Smooth muscle cell (in vitro differentiated cells): ENCODE measurements around the gene ITPRIPL1. TPM values are rescaled to one million over a fixed set of nuclear protein-coding genes. Genes with fewer than 3 reads are reported as not detected.
"Not testable (repeated sequence)": the region's sequence is repeated elsewhere in the genome, so short reads cannot be mapped to it uniquely, and the experiment has no call there.

ENCODE experiments used
- DNase-seq: peaks from one replicate; lab custom pipeline; 2025; ENCODE audit not compliant: unreplicated experiment; lab: John Stamatoyannopoulos, UW
- H2AFZ ChIP-seq: fragments of 200-600 bp; sonication (generic); 2 replicates; pipeline ENCODE4 v1.6.0; 2016; ENCODE audit warnings: antibody characterized with exemption, low read depth, mild to moderate bottlenecking
- H3F3A ChIP-seq: fragments of 200-600 bp; sonication (generic); 2 replicates; pipeline ENCODE4 v1.6.0; 2017; ENCODE audit warnings: antibody characterized with exemption, low read depth
- H3K27ac ChIP-seq: fragments of 200-600 bp; sonication (generic); 2 replicates; pipeline ENCODE4 v1.5.1; 2016; ENCODE audit warnings: low read depth, mild to moderate bottlenecking
- H3K27me3 ChIP-seq: fragments of 200-600 bp; sonication (generic); 2 replicates; pipeline ENCODE4 v1.6.1; 2016; ENCODE audit warnings: low read depth, mild to moderate bottlenecking
- H3K36me3 ChIP-seq: fragments of 200-600 bp; sonication (generic); 2 replicates; pipeline ENCODE4 v1.5.1; 2016; ENCODE audit warnings: low read depth
- H3K4me1 ChIP-seq: fragments of 200-600 bp; sonication (generic); 2 replicates; pipeline ENCODE4 v1.5.1; 2016; ENCODE audit warnings: low read depth
- H3K4me2 ChIP-seq: fragments of 200-600 bp; sonication (generic); 2 replicates; pipeline ENCODE4 v1.6.0; 2016; ENCODE audit warnings: mild to moderate bottlenecking
- H3K4me3 ChIP-seq: fragments of 200-600 bp; sonication (generic); 2 replicates; pipeline ENCODE4 v1.5.1; 2016; ENCODE audit warnings: mild to moderate bottlenecking
- H3K79me2 ChIP-seq: fragments of 200-600 bp; sonication (generic); 2 replicates; pipeline ENCODE4 v1.6.0; 2016; ENCODE audit warnings: low read depth, mild to moderate bottlenecking
- H3K9ac ChIP-seq: fragments of 200-600 bp; sonication (generic); 2 replicates; pipeline ENCODE4 v1.6.0; 2016; ENCODE audit warnings: low read depth
- H3K9me3 ChIP-seq: fragments of 200-600 bp; sonication (generic); replicated peaks from 2 replicates; pipeline ENCODE4 v1.5.1; 2016; ENCODE audit warnings: low read depth
- H4K20me1 ChIP-seq: fragments of 200-600 bp; sonication (generic); 2 replicates; pipeline ENCODE4 v1.6.0; 2016; ENCODE audit warnings: low read depth
- CTCF ChIP-seq: fragments of 200-600 bp; sonication (generic); IDR thresholded peaks from 2 replicates; pipeline ENCODE4 v1.5.1; 2017; ENCODE audit warnings: borderline replicate concordance, mild to moderate bottlenecking, antibody characterized with exemption; ENCODE audit not compliant: insufficient read depth, poor library complexity, severe bottlenecking
- WGBS: methylation state at CpG from one replicate; pipeline ENCODE4 v1.1.7; 2016; ENCODE audit warnings: low lambda C conversion rate; 5-methylcytosine and 5-hydroxymethylcytosine counted together
- polyA plus RNA-seq: library from polyadenylated mRNA; unstranded; fragments of >200 nt; fragmentation: Nextera tagmentation; extraction: Ambion mirVana; gene quantifications from 2 replicates; pipeline ENCODE4 v1.2.1, GENCODE V29; 2016
- total RNA-seq: library from RNA; depleted of rRNA; stranded (reverse); fragments of >200 nt; gene quantifications from 2 replicates; pipeline ENCODE4 v1.2.3, GENCODE V29; 2014

Gene ITPRIPL1
- total and polyA plus RNA-seq, 2 experiments from 2014 or later: 3.5 to 4.3 TPM

- H3K9ac ChIP-seq: no peak overlapping the region
- no peaks in the 10 kb centered on the region for H3K4me1 ChIP-seq
- no peaks in the 10 kb centered on the region for H3K79me2 ChIP-seq
- no peak overlapping the region for H3K4me2 ChIP-seq
- H3K36me3 ChIP-seq: peaks cover 34% of the 10 kb centered on the region
- H3F3A ChIP-seq: no peaks in the 10 kb centered on the region
- no peak for TF ChIP-seq CTCF
- H3K27me3 ChIP-seq: no peaks in the 10 kb centered on the region
- no peak for DNase-seq
- H3K9me3 ChIP-seq: no peaks in the 10 kb centered on the region
- 93% methylated on average over 5 of the region's 5 CpGs for WGBS
- no peaks in the 10 kb centered on the region for H4K20me1 ChIP-seq
- no peak overlapping the region for H3K27ac ChIP-seq
- H3K4me3 ChIP-seq: no peak overlapping the region
- H2AFZ ChIP-seq: no peak overlapping the region
Observed at GRCh38 chr2:96291751-96292150, 33.4 kb upstream of the ITPRIPL1 start.

GRCh38 chr2:96294271-96294670, 30.8 kb upstream of the ITPRIPL1 start:
- DNase-seq, H3K9ac ChIP-seq, H3F3A ChIP-seq, H3K9me3 ChIP-seq, H3K4me2 ChIP-seq, H3K27me3 ChIP-seq, H3K4me1 ChIP-seq, H2AFZ ChIP-seq, H3K4me3 ChIP-seq, H3K79me2 ChIP-seq, H3K27ac ChIP-seq, H4K20me1 ChIP-seq: not testable (repeated sequence)
- over 99% methylated on average over 8 of the region's 8 CpGs for WGBS
- peaks cover 39% of the 10 kb centered on the region for H3K36me3 ChIP-seq

GRCh38 chr2:96296925-96297324, 28.2 kb upstream of the ITPRIPL1 start:
- Histone ChIP-seq H3K4me2 (no peak overlapping the region), H3K36me3 (peaks cover 50% of the 10 kb centered on the region), H3K4me3 (no peak overlapping the region), H3K27ac (no peak overlapping the region), H3K9ac (no peak overlapping the region), H3F3A (no peaks in the 10 kb centered on the region), H3K27me3 (no peaks in the 10 kb centered on the region), H3K4me1 (no peaks in the 10 kb centered on the region), H3K79me2 (no peaks in the 10 kb centered on the region), H3K9me3 (no peaks in the 10 kb centered on the region), H4K20me1 (peaks cover 15% of the 10 kb centered on the region), H2AFZ (no peak overlapping the region)
- DNase-seq: no peak
- no peak for TF ChIP-seq CTCF
- WGBS: 100% methylated on average over 5 of the region's 5 CpGs

GRCh38 chr2:96301865-96302264, 23.3 kb upstream of the ITPRIPL1 start:
- Histone ChIP-seq H3K79me2 (peaks cover 27% of the 10 kb centered on the region), H4K20me1 (peaks cover 33% of the 10 kb centered on the region), H3K4me1 (peaks cover 13% of the 10 kb centered on the region), H3K9me3 (no peaks in the 10 kb centered on the region), H3F3A (no peaks in the 10 kb centered on the region), H3K9ac (no peak overlapping the region), H3K27ac (no peak overlapping the region), H3K4me2 (no peak overlapping the region), H3K4me3 (no peak overlapping the region), H3K27me3 (no peaks in the 10 kb centered on the region), H2AFZ (no peak overlapping the region), H3K36me3 (peaks cover 41% of the 10 kb centered on the region)
- no peak for DNase-seq
- WGBS: 100% methylated on average over 1 of the region's 1 CpG
- TF ChIP-seq CTCF: no peak
